Nephron (organoid): Measurements from ENCODE around the gene KCNMA1.

Experiments used
- H3K27ac Mint-ChIP-seq, 3 experiments: 2 replicates each; pipeline ENCODE4 v1.8.0; 2020; ENCODE audit warnings: mixed read lengths in 3 of 3, mild to moderate bottlenecking in 2 of 3, moderate library complexity in 1 of 3
- H3K27me3 Mint-ChIP-seq: 2 replicates; pipeline ENCODE4 v1.8.0; 2021; ENCODE audit warnings: low read depth, mild to moderate bottlenecking, moderate library complexity, mixed read lengths
- H3K36me3 Mint-ChIP-seq: 2 replicates; pipeline ENCODE4 v1.8.0; 2020; ENCODE audit warnings: low read depth, mixed read lengths
- H3K4me1 Mint-ChIP-seq: 2 replicates; pipeline ENCODE4 v1.8.0; 2020; ENCODE audit warnings: mixed read lengths
- H3K4me3 Mint-ChIP-seq, 3 experiments: 2 replicates each; pipeline ENCODE4 v1.8.0; 2020; ENCODE audit warnings: mild to moderate bottlenecking in 3 of 3, mixed read lengths in 3 of 3, moderate library complexity in 2 of 3
- H3K9me3 Mint-ChIP-seq: 2 replicates; pipeline ENCODE4 v1.8.0; 2020; ENCODE audit warnings: mixed read lengths
- TF ChIP-seq, protein P1 (sequence below), 3 experiments: fragments of 200-600 bp; sonication (generic); IDR thresholded peaks; one replicate each; pipeline ENCODE4 v1.5.0; 2021; ENCODE audit warnings: antibody characterized with exemption in 3 of 3; ENCODE audit not compliant: unreplicated experiment in 3 of 3

KCNMA1 gene

DNA sequence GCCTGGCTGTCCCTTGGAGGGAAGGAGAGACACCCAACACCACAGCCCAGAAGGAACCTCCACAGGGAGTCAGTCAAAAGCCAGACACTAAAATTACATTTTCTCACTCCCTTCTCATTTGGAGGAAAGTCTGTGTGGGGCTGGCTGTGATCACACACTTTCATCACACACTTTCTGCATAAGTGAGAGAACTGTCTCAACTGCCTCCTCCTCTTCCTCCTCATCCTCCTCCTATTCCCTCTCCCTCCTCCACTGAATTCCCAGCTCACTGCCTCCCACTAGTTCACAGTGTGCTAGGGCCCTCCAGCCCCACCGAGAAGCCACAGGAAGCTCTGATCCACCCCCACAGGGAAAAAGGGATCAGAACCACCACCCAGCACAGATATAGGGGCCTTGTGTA is 91.6 kb downstream of the KCNMA1 start:
- Mint-ChIP-seq H3K27me3 (no peaks in the 10 kb centered on the region), H3K4me3 (no peak overlapping the region)

DNA sequence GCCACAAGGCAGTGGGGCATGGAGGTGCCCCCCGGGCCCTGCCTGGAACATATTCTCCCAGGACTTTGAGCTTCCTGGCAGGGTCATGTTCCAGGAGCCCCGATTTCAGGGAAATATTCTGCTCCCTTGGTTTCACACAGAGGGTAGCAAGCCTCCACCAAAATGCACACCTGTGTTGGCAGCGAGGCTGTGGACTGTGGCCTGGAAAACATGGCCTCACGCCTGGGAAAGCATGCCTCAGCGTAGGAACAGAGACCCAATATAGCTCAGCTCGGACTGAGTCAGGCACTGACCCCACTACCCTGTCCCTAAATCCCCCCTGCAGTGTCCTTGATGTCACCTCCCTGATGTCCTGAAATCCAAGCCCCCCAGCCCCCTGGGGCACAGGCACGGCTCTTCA is 92.0 kb downstream of the KCNMA1 start:
- peaks cover 30% of the 10 kb centered on the region for H3K9me3 Mint-ChIP-seq
- peaks cover 7% of the 10 kb centered on the region for H3K36me3 Mint-ChIP-seq
- no peak overlapping the region for H3K4me3 Mint-ChIP-seq
- H3K27me3 Mint-ChIP-seq, result peaks cover 4% of the 10 kb centered on the region
- peaks cover 4% of the 10 kb centered on the region for H3K4me1 Mint-ChIP-seq
- TF ChIP-seq, protein P1, sequence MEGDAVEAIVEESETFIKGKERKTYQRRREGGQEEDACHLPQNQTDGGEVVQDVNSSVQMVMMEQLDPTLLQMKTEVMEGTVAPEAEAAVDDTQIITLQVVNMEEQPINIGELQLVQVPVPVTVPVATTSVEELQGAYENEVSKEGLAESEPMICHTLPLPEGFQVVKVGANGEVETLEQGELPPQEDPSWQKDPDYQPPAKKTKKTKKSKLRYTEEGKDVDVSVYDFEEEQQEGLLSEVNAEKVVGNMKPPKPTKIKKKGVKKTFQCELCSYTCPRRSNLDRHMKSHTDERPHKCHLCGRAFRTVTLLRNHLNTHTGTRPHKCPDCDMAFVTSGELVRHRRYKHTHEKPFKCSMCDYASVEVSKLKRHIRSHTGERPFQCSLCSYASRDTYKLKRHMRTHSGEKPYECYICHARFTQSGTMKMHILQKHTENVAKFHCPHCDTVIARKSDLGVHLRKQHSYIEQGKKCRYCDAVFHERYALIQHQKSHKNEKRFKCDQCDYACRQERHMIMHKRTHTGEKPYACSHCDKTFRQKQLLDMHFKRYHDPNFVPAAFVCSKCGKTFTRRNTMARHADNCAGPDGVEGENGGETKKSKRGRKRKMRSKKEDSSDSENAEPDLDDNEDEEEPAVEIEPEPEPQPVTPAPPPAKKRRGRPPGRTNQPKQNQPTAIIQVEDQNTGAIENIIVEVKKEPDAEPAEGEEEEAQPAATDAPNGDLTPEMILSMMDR (IDR thresholded peaks at IDR 0.05; ENCODE audit: unreplicated experiment in 3 of 3), result no peak
- H3K27ac Mint-ChIP-seq, result no peak overlapping the region

More for the DNA sequence above, 91.6 kb downstream of the KCNMA1 start:
- TF ChIP-seq, protein P1 (IDR thresholded peaks at IDR 0.05; ENCODE audit: unreplicated experiment in 3 of 3), result no peak
- Mint-ChIP-seq H3K9me3 (peaks cover 26% of the 10 kb centered on the region), H3K4me1 (peaks cover 4% of the 10 kb centered on the region), H3K27ac (no peak overlapping the region), H3K36me3 (peaks cover 7% of the 10 kb centered on the region)

DNA sequence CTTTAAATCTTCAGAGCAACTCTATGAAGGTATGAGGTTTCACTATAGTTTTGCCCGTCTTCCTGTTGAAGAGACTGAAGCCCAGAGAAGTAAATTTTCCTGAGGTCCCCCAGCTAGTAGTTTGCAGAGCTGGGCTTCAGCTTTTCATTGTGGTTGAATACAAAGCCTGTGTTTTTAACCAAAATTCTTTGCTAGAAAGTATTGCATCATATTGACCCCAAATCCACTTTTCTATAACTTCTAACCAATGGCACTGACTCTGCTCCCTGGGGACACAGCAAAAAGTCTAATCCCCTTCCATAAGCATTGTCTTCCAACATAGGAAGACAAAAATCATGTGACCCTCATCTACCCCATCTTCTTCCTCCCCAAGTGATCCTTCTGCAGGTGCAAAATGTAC is 93.0 kb downstream of the KCNMA1 start:
- H3K36me3 Mint-ChIP-seq, result peaks cover 7% of the 10 kb centered on the region
- peaks cover 5% of the 10 kb centered on the region for H3K27me3 Mint-ChIP-seq
- H3K4me3 Mint-ChIP-seq, result no peak overlapping the region
- H3K9me3 Mint-ChIP-seq, result peaks cover 30% of the 10 kb centered on the region
- TF ChIP-seq, protein P1 (IDR thresholded peaks at IDR 0.05; ENCODE audit: unreplicated experiment in 3 of 3), result no peak
- H3K27ac Mint-ChIP-seq, result no peak overlapping the region
- peaks cover 4% of the 10 kb centered on the region for H3K4me1 Mint-ChIP-seq

DNA sequence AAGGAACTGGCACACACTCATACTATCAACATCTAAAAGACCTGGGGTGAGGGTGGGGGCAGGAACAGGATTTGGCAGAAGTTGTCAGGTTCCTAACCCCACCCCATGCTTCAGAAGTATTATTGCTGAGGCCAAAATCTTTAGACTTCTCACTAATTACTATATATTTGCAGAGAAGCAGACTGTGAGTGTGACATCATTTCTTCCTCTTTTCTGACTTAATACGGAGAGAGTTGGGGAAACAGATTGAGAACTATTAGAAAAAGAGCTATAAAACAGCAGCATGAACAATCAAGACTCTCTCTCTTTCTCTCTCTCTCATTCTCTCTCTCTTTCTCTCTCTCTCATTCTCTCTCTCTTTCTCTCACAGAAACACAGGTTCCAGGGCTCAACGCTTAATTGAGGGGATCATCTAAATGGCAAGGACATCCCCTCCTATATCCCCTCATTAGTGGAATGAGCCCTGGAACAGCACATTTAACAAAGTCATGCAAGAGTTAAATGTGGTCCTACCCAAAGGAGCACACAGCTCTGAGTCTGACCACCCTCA is 94.8 kb downstream of the KCNMA1 start:
- no peak overlapping the region for H3K27ac Mint-ChIP-seq
- no peak overlapping the region for H3K4me3 Mint-ChIP-seq
- TF ChIP-seq, protein P1 (IDR thresholded peaks at IDR 0.05; ENCODE audit: unreplicated experiment in 3 of 3), result no peak
- H3K9me3 Mint-ChIP-seq, result peaks cover 30% of the 10 kb centered on the region
- peaks cover 7% of the 10 kb centered on the region for H3K36me3 Mint-ChIP-seq
- peaks cover 4% of the 10 kb centered on the region for H3K4me1 Mint-ChIP-seq
- H3K27me3 Mint-ChIP-seq, result peaks cover 5% of the 10 kb centered on the region

DNA sequence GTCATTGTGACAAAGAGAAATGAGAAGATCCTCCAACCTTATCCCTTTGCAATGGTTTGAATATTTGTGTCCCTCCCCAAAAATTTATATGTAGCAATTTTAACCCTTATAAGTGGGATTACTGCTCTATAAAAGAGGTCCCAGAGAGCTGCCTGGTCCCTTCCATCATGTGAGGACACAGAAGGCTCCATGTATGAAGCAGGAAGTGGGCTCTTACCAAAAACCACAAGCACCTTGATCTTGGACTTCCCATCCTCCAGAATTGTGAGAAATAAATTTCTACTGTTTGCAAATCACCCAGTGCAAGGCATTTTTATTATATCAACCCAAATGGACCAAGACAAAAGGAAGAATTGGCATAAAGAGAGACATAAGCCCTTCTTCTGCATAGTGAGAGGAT is 95.7 kb downstream of the KCNMA1 start:
- TF ChIP-seq, protein P1 (IDR thresholded peaks at IDR 0.05; ENCODE audit: unreplicated experiment in 3 of 3), result no peak
- Mint-ChIP-seq H3K9me3 (peaks cover 30% of the 10 kb centered on the region), H3K27ac (no peak overlapping the region), H3K4me3 (no peak overlapping the region), H3K36me3 (peaks cover 7% of the 10 kb centered on the region), H3K27me3 (peaks cover 5% of the 10 kb centered on the region), H3K4me1 (peaks cover 3% of the 10 kb centered on the region)

DNA sequence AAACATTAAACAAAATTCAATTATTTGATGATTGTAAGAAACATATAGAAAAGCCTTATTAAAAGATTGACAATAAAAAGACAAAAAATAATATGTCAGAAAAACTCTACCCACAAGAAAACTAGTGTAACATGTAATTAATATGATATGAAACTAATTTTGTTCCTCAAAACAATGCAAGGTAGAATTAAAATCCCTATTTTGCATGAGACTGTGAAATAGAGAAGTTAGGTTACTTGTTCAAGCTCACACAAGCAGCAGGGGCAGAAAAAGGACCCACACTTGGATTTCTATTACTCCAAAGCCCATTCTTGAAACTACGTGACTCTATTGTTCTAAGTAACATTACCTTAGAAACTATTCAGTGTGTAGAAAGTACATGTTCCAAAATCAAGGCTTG is 96.4 kb downstream of the KCNMA1 start:
- Mint-ChIP-seq H3K27me3 (peaks cover 5% of the 10 kb centered on the region), H3K27ac (no peak overlapping the region), H3K9me3 (peaks cover 27% of the 10 kb centered on the region), H3K4me1 (no peaks in the 10 kb centered on the region), H3K4me3 (no peak overlapping the region), H3K36me3 (peaks cover 7% of the 10 kb centered on the region)
- TF ChIP-seq, protein P1 (IDR thresholded peaks at IDR 0.05; ENCODE audit: unreplicated experiment in 3 of 3), result no peak
